GM18951 (cell line): ENCODE measurements around the gene IRF3.
"Not testable (repeated sequence)": the region's sequence is repeated elsewhere in the genome, so short reads cannot be mapped to it uniquely, and the experiment has no call there.

Experiments
- POLR2A ChIP-seq: IDR thresholded peaks from 4 replicates; pipeline ENCODE4 v1.6.1; 2011; ENCODE audit warnings: mild to moderate bottlenecking; ENCODE audit not compliant: insufficient read length, insufficient read depth; ENCODE audit errors: extremely low read depth
- in situ Hi-C: fragments of 300-500 bp; cut with MboI; formaldehyde crosslinking; loops from one replicate; pipeline ENCODE4 v1.12.0; 2022; ENCODE audit warnings: low sequenced_read_pairs, mixed read lengths, inconsistent platforms; ENCODE audit not compliant: unreplicated experiment

Gene IRF3

DNA sequence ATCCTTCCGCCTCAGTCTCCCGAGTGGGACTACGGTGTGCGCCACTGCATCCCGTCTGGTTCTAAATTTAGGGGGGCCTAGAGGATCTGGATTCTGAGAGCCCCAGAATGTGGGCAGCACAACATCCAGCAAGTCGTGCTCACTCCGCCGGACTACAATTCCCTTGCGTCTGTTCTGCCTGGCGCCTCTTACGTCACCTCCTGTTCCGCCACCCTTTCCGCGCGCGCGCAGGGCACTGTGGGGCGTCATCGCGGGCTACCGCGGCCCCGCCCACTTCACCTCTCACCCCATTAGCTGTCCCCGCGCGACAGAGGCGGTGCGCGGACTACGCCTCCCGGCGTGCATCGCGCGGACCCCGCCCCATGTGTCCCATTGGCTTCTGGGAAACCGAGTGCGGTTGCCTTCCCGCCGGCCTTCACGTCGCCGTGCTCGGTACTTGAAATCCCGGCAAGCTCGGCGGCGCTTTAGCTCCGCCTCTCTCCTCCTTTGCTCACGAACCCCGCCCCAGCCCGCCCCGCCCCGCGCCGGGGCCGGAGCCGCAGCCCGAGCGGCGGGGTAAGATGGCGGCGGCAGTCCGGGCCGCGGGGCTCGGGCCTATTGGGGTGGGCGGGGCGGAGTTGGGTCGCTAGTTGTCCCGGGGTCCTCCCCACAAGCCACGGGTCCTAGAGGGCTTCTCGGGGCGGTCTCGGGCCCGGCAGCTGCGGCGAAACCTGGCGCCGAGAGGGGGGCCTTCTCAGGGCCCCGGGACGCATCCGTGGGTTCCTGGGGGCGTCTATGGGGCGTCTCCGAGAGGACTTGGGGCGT, 23.8 kb downstream of the IRF3 start, which contains the start of gene SCAF1:
Gene SCAF1, plus strand, starts transcription at position 522 of the 804 bp plus-strand sequence. CDS start 2,818 bp downstream, outside the sequence.
- in situ Hi-C loops: no loop called here
- peak; percentile 44 for TF ChIP-seq POLR2A

DNA sequence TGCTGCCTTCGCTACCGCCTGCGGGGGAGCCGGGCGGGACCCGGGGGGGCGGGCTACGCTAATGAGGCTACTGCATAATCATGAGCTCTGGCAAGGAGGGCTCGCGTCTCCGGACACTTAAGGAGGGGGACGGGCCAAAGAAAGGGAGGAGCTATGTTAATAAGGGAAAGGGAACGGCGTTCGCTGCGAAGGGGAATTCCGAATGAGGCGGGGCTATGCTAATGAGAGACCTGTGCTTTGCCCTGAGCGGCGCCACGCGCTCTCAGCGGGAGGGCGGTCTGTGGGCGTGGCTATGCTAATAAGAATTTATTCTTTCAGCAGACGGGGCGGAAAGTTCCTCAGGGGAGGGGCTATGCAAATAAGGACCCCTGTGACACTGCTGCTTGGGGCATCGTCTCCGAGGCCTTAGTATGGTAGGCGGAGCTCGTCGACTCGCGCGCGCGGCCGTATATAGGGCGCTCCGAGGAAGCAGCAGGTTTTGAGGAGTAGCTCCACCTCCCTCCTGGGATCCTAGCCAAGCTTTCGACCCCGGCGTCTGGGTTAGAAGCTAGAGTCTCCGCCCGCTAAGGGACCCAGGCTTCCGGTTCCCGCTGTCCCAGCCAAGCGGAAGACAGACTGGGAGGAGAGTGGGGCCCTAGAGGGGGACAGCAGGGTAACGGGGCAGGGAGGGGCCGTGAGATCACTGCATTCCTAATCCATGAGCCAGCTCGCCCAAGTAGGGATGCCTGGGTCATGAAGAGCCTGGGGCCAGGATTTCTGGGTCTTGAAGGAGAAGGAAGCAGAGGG, 25.4 kb downstream of the IRF3 start, which contains the start of gene RRAS:
Gene RRAS, minus strand, starts transcription at position 31 of the 786 bp plus-strand sequence. CDS start 45 bp downstream, outside the sequence.
- in situ Hi-C loops: no loop called here
- peak; percentile 87 for TF ChIP-seq POLR2A

DNA sequence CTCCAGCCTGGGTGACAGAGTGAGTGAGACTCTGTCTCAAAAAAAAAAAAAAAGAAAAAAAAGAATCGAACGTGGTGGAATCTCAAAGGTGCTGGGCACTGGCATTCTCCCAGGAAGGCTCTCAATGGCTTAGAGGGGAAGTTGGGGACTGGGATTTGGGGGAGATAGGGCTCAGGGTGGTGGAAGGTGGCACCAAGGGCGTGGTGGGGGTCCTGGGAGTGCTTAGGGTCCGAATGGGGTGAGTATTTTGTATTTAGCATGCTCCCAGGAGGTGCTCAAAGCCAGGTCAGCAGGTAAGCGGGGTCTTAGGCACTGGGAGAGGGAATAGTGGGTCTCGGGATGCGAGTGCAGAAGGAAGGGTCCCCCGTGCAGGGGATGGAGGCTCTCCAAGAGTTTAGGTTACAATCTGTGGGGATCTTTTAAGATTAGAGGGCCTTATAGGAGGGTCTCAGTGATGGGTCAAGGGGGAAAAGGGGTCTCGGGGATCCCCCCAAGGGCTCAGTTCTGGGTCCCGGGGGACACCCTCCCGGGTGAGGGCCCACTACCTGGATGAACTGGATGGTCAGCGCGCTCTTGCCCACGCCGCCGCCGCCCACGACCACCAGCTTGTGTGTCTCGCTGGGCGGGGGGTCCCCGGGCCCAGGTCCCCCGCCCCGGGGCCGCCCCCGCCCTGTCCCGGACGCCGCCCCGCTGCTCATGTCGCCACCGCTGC, 26.1 kb downstream of the IRF3 start:
- TF ChIP-seq POLR2A: no peak
- in situ Hi-C loops: no loop called here

- in situ Hi-C loops: no loop called here
- TF ChIP-seq POLR2A: no peak
These were observed 27.6 kb downstream of the IRF3 start for GRCh38 chr19:49637821-49638738.

- TF ChIP-seq POLR2A: no peak
- in situ Hi-C loops: no loop called here
These were observed 29.3 kb downstream of the IRF3 start for GRCh38 chr19:49636233-49636932.

DNA sequence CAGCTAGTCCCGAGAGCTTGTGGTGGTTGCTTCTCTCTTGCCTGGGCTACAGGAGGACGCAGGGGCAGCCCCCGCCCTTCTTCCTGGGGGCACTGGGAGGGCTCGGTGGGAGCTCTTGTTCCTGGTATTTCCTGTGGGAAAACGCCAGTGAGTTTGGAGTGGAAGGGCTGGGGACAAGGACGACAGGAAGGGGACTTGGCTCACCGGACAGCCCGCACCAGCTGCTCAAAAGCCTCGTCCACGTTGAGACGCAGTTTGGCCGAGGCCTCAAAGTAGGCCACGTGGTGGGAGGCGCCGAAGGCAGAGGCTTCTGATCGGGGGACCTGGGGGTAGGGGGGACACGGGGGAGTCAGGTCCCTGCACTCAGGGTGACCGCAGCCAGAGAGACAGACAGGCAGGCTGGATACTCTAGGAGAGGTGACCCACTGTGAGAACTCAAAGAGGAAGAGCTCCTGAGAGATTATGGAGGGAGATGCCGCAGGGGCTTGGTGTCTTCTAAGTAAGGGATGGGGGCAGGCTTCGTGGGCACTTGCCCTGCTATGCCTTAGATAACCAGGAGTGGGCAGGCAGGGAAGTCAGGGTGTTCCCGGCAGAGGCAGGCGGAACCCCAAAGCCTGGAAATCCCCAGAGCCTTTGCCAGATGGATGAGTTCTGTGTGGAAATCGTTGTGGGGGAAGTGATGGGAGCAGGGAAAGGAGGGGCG, 30.0 kb downstream of the IRF3 start:
- in situ Hi-C loops: no loop called here
- no peak for TF ChIP-seq POLR2A

DNA sequence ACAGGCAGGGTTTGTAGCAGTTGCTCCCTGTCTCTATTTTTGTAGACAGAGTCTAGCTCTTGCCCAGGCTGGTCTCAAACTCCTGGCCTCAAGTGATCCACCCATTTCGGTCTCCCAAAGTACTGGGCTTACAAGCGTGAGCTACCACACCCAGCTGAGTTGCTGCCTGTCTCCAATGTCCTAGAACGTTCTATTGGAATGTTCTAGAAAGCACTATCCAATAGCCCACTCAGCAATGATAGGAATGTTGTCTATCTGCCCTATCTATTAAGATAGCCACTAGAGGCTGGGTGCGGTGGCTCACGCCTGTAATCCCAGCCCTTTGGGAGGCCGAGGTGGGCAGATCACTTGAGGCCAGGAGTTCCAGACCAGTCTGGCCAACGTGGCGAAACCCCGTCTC, 32.4 kb downstream of the IRF3 start:
- in situ Hi-C loops: not testable (repeated sequence)

GRCh38 chr19:49632576-49632975, 33.1 kb downstream of the IRF3 start:
- TF ChIP-seq POLR2A: no peak

GRCh38 chr19:49631610-49632192, 34.0 kb downstream of the IRF3 start:
- in situ Hi-C loops: no loop called here
- TF ChIP-seq POLR2A: no peak

More at GRCh38 chr19:49632576-49632975, 33.1 kb downstream of the IRF3 start:
- in situ Hi-C loops: no loop called here

DNA sequence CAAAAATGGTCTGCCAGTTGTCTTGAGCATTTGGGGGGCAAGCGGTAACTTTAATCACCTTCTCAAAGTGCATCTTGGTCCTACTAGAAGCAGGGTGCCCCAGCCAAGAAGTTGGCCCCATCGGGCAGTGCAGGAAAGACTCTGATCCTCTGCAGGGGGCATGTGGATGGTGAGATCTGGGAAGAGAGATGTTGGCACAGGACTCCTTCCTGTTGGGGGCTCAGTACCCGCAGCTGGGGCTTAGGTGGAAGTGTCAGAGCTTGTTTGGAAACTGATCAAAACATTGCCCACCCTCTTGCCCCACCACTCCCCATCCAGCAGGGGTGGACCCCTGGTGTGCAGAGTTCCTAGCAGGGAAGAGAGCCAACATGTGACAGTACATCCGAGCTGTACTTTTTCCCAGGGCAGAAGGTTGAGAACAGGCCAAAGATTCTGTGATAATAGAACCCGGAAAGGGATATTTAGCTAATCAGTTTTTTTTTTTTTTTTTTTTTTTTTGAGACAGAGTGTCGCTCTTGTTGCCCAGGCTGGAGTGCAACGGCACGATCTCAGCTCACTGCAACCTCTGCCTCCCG, 34.6 kb downstream of the IRF3 start:
- in situ Hi-C loops: no loop called here
- TF ChIP-seq POLR2A: no peak

- in situ Hi-C loops: no loop called here
- no peak for TF ChIP-seq POLR2A
These were observed 36.0 kb downstream of the IRF3 start for GRCh38 chr19:49629659-49630058.
